SK-N-SH (cell line): ENCODE data around the gene RAB11FIP5. TPM values are rescaled to one million over a fixed set of nuclear protein-coding genes. Genes with fewer than 3 reads are reported as not detected.

ENCODE experiments used
- CTCF ChIA-PET: fragments of 300-600, 350-600 bp; formaldehyde crosslinking; extraction: SDS; loops from one replicate; lab custom pipeline; 2021; lab: Yijun Ruan, JAX
- POLR2A ChIA-PET: fragments of 350-600 bp; sonication (Branson Sonifier 250); formaldehyde crosslinking; extraction: SDS; loops from one replicate; lab custom pipeline; 2020; ENCODE audit warnings: antibody characterized with exemption, inconsistent platforms; lab: Yijun Ruan, JAX
- DNase-seq: peaks from one replicate; pipeline ENCODE4 v3.0.0; 2012
- H2AFZ ChIP-seq: fragments of 200-600 bp; sonication (generic); 2 replicates; pipeline ENCODE4 v1.8.1; 2016; ENCODE audit warnings: antibody characterized with exemption, mild to moderate bottlenecking, low read depth
- H3F3A ChIP-seq: fragments of 200-600 bp; sonication (generic); replicated peaks from 2 replicates; pipeline ENCODE3; 2016; ENCODE audit warnings: antibody characterized with exemption, mild to moderate bottlenecking; ENCODE audit not compliant: insufficient read depth
- H3K27ac ChIP-seq, 2 experiments: fragments of 200-500 bp in 1 of 2; fragments of 200-600 bp in 1 of 2; sonication (Bioruptor generic) in 1 of 2; sonication (generic), shearing (Covaris generic) in 1 of 2; 2 replicates each; pipeline versions ENCODE4 v1.5.1 to v1.6.1; 2014 to 2016; ENCODE audit warnings: low read depth in 2 of 2, inconsistent platforms in 1 of 2, low read length in 1 of 2, mild to moderate bottlenecking in 1 of 2, mixed read lengths in 1 of 2
- H3K27me3 ChIP-seq: fragments of 200-600 bp; sonication (generic), shearing (Covaris generic); 2 replicates; pipeline ENCODE4 v1.6.1; 2016; ENCODE audit warnings: mixed run types; ENCODE audit not compliant: insufficient read depth
- H3K36me3 ChIP-seq, 2 experiments: fragments of 200-500 bp in 1 of 2; fragments of 200-600 bp in 1 of 2; sonication (Bioruptor generic) in 1 of 2; sonication (generic) in 1 of 2; replicated peaks in 1 of 2; 2 replicates each; pipeline versions ENCODE3 to v1.5.1; 2014 to 2016; ENCODE audit warnings: low read length in 1 of 2, mild to moderate bottlenecking in 1 of 2; ENCODE audit not compliant: insufficient read depth in 2 of 2, control insufficient read depth in 1 of 2
- H3K4me1 ChIP-seq, 2 experiments: fragments of 200-500 bp in 1 of 2; fragments of 200-600 bp in 1 of 2; sonication (Bioruptor generic) in 1 of 2; sonication (generic), shearing (Covaris generic) in 1 of 2; 2 replicates each; pipeline versions ENCODE4 v1.5.1 to v1.6.1; 2014 to 2016; ENCODE audit warnings: low read depth in 1 of 2, low read length in 1 of 2, mixed run types in 1 of 2; ENCODE audit not compliant: insufficient read depth in 2 of 2, control insufficient read depth in 1 of 2
- H3K4me2 ChIP-seq: fragments of 200-600 bp; sonication (generic), shearing (Covaris generic); 2 replicates; pipeline ENCODE4 v1.6.1; 2017; ENCODE audit warnings: mixed run types
- H3K4me3 ChIP-seq, 2 experiments: fragments of 200-500 bp in 1 of 2; fragments of 200-600 bp in 1 of 2; sonication (Bioruptor generic) in 1 of 2; sonication (generic), shearing (Covaris generic) in 1 of 2; 2 replicates each; pipeline versions ENCODE4 v1.5.1 to v1.8.1; 2014 to 2016; ENCODE audit warnings: low read depth in 2 of 2, inconsistent platforms in 1 of 2, low read length in 1 of 2, mild to moderate bottlenecking in 1 of 2, mixed read lengths in 1 of 2, moderate library complexity in 1 of 2
- H3K79me2 ChIP-seq: fragments of 200-600 bp; sonication (generic); 2 replicates; pipeline ENCODE4 v1.8.1; 2017; ENCODE audit warnings: mild to moderate bottlenecking; ENCODE audit not compliant: insufficient read depth
- H3K9ac ChIP-seq: fragments of 200-600 bp; sonication (generic); 2 replicates; pipeline ENCODE4 v1.6.1; 2017; ENCODE audit warnings: mixed run types
- H3K9me2 ChIP-seq: fragments of 200-600 bp; sonication (generic); 2 replicates; pipeline ENCODE4 v1.6.1; 2017; ENCODE audit warnings: mixed run types
- H3K9me3 ChIP-seq: fragments of 200-600 bp; sonication (generic); 2 replicates; pipeline ENCODE4 v1.6.1; 2017; ENCODE audit warnings: mixed run types, mild to moderate bottlenecking, moderate library complexity
- H4K20me1 ChIP-seq: fragments of 200-600 bp; sonication (generic); 2 replicates; pipeline ENCODE4 v1.6.1; 2017; ENCODE audit warnings: mild to moderate bottlenecking, mixed run types; ENCODE audit not compliant: insufficient read depth
- FOSL2 ChIP-seq: IDR thresholded peaks from 2 replicates; pipeline ENCODE4 v1.4.0; 2012; ENCODE audit warnings: low read depth, mild to moderate bottlenecking, moderate library complexity, borderline replicate concordance
- FOXJ3 ChIP-seq: sonication (generic); formaldehyde crosslinking; IDR thresholded peaks from 2 replicates; pipeline ENCODE4 v1.5.1; 2020; ENCODE audit warnings: mild to moderate bottlenecking, missing genetic modification reagents
- FOXM1 ChIP-seq: IDR thresholded peaks from 2 replicates; pipeline ENCODE4 v1.4.0; 2012; ENCODE audit warnings: low read depth, mild to moderate bottlenecking
- GABPA ChIP-seq: IDR thresholded peaks from 2 replicates; pipeline ENCODE4 v1.4.0; 2012; ENCODE audit warnings: low read depth, mild to moderate bottlenecking
- JUND ChIP-seq: IDR thresholded peaks from 2 replicates; pipeline ENCODE4 v1.4.0; 2012
- NFIC ChIP-seq: IDR thresholded peaks from 2 replicates; pipeline ENCODE4 v1.4.0; 2012; ENCODE audit warnings: borderline replicate concordance
- NRF1 ChIP-seq: IDR thresholded peaks from 2 replicates; pipeline ENCODE4 v1.6.1; 2012; ENCODE audit warnings: low read depth, mild to moderate bottlenecking, low read length
- PBX3 ChIP-seq: IDR thresholded peaks from 2 replicates; pipeline ENCODE4; 2012
- POLR2AphosphoS5 ChIP-seq: IDR thresholded peaks from 2 replicates; pipeline ENCODE4 v1.6.1; 2012; ENCODE audit warnings: low read depth, low read length
- RCOR1 ChIP-seq: fragments of 150-350 bp; IDR thresholded peaks from 2 replicates; pipeline ENCODE4 v1.6.1; 2017; ENCODE audit warnings: antibody characterized with exemption, low read length
- RXRA ChIP-seq: IDR thresholded peaks from 2 replicates; pipeline ENCODE4 v1.4.0; 2012; ENCODE audit warnings: low read depth, mild to moderate bottlenecking, borderline replicate concordance
- SMC3 ChIP-seq: IDR thresholded peaks from 2 replicates; pipeline ENCODE4 v1.6.1; 2012; ENCODE audit warnings: low read depth, low read length, improper control_type of control experiment
- TCF12 ChIP-seq: IDR thresholded peaks from 2 replicates; pipeline ENCODE4 v1.4.0; 2012
- TEAD4 ChIP-seq: IDR thresholded peaks from 2 replicates; pipeline ENCODE4 v1.4.0; 2012; ENCODE audit warnings: mild to moderate bottlenecking, borderline replicate concordance; ENCODE audit not compliant: insufficient read depth
- WGBS: methylation state at CpG from one replicate; pipeline ENCODE4 v1.1.6; 2017; ENCODE audit warnings: low lambda C conversion rate; 5-methylcytosine and 5-hydroxymethylcytosine counted together
- polyA plus RNA-seq, 3 experiments: library from polyadenylated mRNA; depleted of rRNA; stranded (reverse); fragments of >200 nt; gene quantifications; 2 replicates each; pipeline ENCODE4 v1.2.3, GENCODE V29; 2012
- TF ChIP-seq, protein P1 (sequence below): fragments of 150-350 bp; IDR thresholded peaks from 2 replicates; pipeline ENCODE4 v1.6.1; 2016; ENCODE audit warnings: mild to moderate bottlenecking, low read depth, low read length
- TF ChIP-seq, protein P2 (sequence below): IDR thresholded peaks from 2 replicates; pipeline ENCODE4 v1.6.1; 2012; ENCODE audit warnings: mild to moderate bottlenecking, low read depth, low read length, moderate library complexity

Gene RAB11FIP5
- polyA plus RNA-seq, 1 of the 3 experiments (the other 2 are of a cell fraction), result 17.1 TPM

DNA sequence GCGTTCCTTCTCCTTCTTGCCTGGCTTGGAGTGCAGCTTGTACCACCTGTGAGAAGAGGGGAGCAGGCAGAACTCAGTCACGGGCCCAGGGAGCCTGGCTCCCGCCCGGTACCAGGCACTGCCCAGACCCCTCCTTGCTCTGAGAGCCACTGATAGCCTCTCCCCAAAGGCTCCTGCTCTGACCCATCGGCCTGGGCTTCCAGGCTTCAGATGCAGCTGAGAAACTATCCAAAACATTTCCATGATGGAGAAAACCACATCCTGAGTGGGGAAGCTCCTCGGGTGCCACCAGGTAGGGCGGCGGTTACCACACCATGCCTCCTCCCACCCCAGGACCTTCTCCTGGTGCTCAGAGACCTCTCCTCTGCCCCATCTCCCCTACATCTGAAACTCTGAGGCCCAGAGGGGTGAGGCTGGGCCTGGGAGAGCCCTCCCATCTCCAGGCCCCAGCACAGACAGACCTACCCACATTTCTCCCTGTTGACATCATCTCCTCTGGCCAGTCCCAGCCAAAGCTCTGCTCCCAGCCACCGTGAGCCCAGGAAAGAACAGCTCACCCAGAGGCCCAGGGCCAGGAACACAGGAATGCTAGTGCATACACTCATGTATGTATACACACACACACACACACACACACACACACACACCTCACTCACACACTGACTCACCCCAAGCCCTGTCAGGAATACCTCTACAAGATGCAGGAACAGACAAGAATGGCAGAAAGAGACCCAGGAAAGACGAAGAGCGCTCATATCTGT is 23.3 kb downstream of the RAB11FIP5 start:
- Histone ChIP-seq H3F3A (peaks cover 13% of the 10 kb centered on the region), H3K4me1 (peaks cover 20 to 33% of the 10 kb centered on the region in 2 experiments; a peak in 2 of 4 replicates), H3K9me2 (no peaks in the 10 kb centered on the region), H3K4me3 (no peak overlapping the region), H3K36me3 (peaks cover 0 to 21% of the 10 kb centered on the region in 2 experiments), H4K20me1 (peaks cover 53% of the 10 kb centered on the region), H3K27me3 (no peaks in the 10 kb centered on the region), H3K9ac (peak overlapping the region; percentile 72), H3K9me3 (no peaks in the 10 kb centered on the region), H2AFZ (no peak overlapping the region), H3K79me2 (peaks cover 95% of the 10 kb centered on the region), H3K4me2 (peak overlapping the region; percentile 65), H3K27ac (peak overlapping the region; percentile 11 to 93; a peak in 2 of 4 replicates)
- no peak for DNase-seq
- TF ChIP-seq RXRA (no peak; the same call in 1 of the 2 replicates), TEAD4 (peak; percentile 55; the same call in 1 of the 2 replicates), PBX3 (peak; percentile 77), JUND (peak; percentile 87; the same call in 1 of the 2 replicates), POLR2AphosphoS5 (peak; percentile 31; the same call in 1 of the 2 replicates), TCF12 (peak; percentile 72), FOXM1 (no peak), FOSL2 (peak; percentile 91), NFIC (peak; percentile 81), SMC3 (no peak)
- ChIA-PET POLR2A (no interaction called here), CTCF (interaction anchor here (1.0 to 21.6 kb wide), 6 partner anchors 10 to 196 kb away, joined by 4 to 267 read pairs (median 7); no protein-coding TSS in a partner anchor)
- WGBS, result 75% methylated on average over 9 of the region's 11 CpGs

DNA sequence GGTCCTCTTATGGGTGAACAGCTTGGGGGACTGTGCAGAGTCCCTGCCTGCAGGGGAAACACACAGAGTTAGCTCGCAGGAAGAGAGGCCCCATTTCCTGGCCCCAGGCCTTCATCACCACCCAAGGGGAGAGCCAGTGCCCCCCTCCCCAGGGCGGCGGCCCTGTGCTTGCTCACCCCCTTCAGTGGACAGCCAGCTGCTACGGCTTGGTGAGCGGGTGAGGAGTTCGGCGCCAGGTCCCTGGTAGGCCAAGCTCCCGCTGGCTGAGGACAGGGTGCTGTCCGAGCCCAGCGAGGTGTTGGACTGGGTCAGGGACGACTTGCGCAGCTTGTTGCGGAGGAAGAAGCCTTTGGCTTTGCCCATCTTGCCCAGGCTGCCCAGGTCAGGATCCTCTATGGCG is 24.0 kb downstream of the RAB11FIP5 start:
- peaks cover 53% of the 10 kb centered on the region for H4K20me1 ChIP-seq
- no peaks in the 10 kb centered on the region for H3K27me3 ChIP-seq
- H3K9me3 ChIP-seq, result no peaks in the 10 kb centered on the region
- no peak for DNase-seq
- TF ChIP-seq JUND, result no peak
- no peak for TF ChIP-seq RXRA
- no peak for TF ChIP-seq NRF1
- TF ChIP-seq, protein P1, sequence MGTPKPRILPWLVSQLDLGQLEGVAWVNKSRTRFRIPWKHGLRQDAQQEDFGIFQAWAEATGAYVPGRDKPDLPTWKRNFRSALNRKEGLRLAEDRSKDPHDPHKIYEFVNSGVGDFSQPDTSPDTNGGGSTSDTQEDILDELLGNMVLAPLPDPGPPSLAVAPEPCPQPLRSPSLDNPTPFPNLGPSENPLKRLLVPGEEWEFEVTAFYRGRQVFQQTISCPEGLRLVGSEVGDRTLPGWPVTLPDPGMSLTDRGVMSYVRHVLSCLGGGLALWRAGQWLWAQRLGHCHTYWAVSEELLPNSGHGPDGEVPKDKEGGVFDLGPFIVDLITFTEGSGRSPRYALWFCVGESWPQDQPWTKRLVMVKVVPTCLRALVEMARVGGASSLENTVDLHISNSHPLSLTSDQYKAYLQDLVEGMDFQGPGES, result no peak
- no peak for TF ChIP-seq RCOR1
- TF ChIP-seq, protein P2, sequence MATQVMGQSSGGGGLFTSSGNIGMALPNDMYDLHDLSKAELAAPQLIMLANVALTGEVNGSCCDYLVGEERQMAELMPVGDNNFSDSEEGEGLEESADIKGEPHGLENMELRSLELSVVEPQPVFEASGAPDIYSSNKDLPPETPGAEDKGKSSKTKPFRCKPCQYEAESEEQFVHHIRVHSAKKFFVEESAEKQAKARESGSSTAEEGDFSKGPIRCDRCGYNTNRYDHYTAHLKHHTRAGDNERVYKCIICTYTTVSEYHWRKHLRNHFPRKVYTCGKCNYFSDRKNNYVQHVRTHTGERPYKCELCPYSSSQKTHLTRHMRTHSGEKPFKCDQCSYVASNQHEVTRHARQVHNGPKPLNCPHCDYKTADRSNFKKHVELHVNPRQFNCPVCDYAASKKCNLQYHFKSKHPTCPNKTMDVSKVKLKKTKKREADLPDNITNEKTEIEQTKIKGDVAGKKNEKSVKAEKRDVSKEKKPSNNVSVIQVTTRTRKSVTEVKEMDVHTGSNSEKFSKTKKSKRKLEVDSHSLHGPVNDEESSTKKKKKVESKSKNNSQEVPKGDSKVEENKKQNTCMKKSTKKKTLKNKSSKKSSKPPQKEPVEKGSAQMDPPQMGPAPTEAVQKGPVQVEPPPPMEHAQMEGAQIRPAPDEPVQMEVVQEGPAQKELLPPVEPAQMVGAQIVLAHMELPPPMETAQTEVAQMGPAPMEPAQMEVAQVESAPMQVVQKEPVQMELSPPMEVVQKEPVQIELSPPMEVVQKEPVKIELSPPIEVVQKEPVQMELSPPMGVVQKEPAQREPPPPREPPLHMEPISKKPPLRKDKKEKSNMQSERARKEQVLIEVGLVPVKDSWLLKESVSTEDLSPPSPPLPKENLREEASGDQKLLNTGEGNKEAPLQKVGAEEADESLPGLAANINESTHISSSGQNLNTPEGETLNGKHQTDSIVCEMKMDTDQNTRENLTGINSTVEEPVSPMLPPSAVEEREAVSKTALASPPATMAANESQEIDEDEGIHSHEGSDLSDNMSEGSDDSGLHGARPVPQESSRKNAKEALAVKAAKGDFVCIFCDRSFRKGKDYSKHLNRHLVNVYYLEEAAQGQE, result no peak
- TF ChIP-seq GABPA, result no peak
- no peak for TF ChIP-seq FOXJ3
- CTCF ChIA-PET, result interaction anchor here (0.7 to 21.6 kb wide), 8 partner anchors 9 to 1790 kb away, joined by 3 to 267 read pairs (median 7); partner anchors contain the start of gene RAB11FIP5
- WGBS, result 100% methylated on average over 2 of the region's 14 CpGs
- POLR2A ChIA-PET, result no interaction called here
- peak overlapping the region in 1 of 2 experiments; percentile 93; a peak in 2 of 4 replicates for H3K27ac ChIP-seq
- H3K36me3 ChIP-seq, result peaks cover 0 to 28% of the 10 kb centered on the region in 2 experiments
- H2AFZ ChIP-seq, result no peak overlapping the region
- peak overlapping the region; percentile 65; the same call in 1 of the 2 replicates for H3K4me2 ChIP-seq
- H3F3A ChIP-seq, result peaks cover 13% of the 10 kb centered on the region
- H3K4me3 ChIP-seq, result no peak overlapping the region
- peak overlapping the region; percentile 72 for H3K9ac ChIP-seq
- peaks cover 20 to 33% of the 10 kb centered on the region in 2 experiments; a peak in 2 of 4 replicates for H3K4me1 ChIP-seq
- H3K9me2 ChIP-seq, result no peaks in the 10 kb centered on the region
- H3K79me2 ChIP-seq, result peaks cover 95% of the 10 kb centered on the region
